ENCODE measurements around the gene LRRC31.
A peak's percentile ranks its signal among the peaks of the same experiment; 100 is the strongest.

Gene LRRC31

GRCh38 chr3:169867584-169868210, 2.0 kb downstream of the LRRC31 start:
- POLR2A ChIA-PET, result no interaction called here
- TF ChIP-seq, protein P1, sequence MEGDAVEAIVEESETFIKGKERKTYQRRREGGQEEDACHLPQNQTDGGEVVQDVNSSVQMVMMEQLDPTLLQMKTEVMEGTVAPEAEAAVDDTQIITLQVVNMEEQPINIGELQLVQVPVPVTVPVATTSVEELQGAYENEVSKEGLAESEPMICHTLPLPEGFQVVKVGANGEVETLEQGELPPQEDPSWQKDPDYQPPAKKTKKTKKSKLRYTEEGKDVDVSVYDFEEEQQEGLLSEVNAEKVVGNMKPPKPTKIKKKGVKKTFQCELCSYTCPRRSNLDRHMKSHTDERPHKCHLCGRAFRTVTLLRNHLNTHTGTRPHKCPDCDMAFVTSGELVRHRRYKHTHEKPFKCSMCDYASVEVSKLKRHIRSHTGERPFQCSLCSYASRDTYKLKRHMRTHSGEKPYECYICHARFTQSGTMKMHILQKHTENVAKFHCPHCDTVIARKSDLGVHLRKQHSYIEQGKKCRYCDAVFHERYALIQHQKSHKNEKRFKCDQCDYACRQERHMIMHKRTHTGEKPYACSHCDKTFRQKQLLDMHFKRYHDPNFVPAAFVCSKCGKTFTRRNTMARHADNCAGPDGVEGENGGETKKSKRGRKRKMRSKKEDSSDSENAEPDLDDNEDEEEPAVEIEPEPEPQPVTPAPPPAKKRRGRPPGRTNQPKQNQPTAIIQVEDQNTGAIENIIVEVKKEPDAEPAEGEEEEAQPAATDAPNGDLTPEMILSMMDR (IDR thresholded peaks at IDR 0.05; ENCODE audit: control extremely low read depth, extremely low read depth, low read depth, missing control alignments), result no peak
- no peak for DNase-seq (ENCODE audit: extremely low spot score)
- CTCF ChIA-PET, result interaction anchor here (1.1 to 1.3 kb wide), 3 partner anchors 10 to 153 kb away, joined by 3 to 6 read pairs (median 3); no protein-coding TSS in a partner anchor

DNA sequence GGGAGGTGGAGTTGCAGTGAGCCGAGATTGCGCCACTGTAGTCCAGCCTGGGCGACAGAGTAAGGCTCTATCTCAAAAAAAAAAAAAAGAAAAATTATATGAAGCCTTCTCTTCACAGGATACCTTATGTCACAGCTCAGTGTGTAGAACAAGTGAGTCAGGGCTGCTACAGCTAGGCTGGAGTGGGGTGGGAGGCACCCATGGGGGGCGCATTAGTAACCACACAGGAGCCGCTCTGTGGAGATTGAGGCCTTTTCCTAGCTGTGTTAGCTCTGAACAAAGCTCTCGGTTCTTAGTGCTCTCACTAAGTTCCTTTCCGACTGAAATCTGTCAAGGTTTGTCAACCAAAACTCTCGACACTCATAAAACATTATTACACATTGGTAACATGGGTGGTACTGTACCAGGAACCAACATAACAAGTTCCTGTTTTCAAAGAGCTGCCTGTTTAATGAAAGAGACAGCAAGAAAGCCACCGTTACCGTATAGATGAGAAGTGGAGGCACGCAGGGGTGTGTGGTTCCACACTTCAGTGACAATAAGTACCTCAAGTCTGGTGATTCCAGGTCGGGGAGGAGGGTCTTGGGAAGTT, 4.5 kb downstream of the LRRC31 start:
- DNase-seq (ENCODE audit: extremely low spot score), result no peak
- TF ChIP-seq, protein P1 (IDR thresholded peaks at IDR 0.05; ENCODE audit: control extremely low read depth, extremely low read depth, low read depth, missing control alignments), result no peak
- ChIA-PET CTCF (interaction anchor here (1.0 to 4.3 kb wide), 8 partner anchors 15 to 393 kb away, joined by 3 to 17 read pairs (median 4); no protein-coding TSS in a partner anchor), POLR2A (no interaction called here)

DNA sequence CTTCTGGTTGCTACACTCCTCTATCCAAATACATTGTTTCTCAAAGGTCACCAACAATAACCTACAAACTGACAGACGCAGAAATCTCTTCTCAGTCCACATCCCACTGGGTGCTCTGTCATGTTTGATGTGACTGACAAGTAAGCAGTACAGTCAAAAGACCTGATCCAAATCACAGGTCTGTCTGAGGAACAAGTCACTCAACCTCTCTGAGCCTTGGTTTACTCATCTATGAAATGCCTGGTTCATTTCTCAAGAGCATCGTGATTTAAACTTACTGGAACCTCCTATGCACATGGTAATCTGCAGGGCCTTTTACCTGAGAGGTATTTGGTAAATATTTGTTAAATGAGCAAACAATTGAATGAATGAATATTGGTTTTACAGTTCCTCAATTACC, 5.5 kb downstream of the LRRC31 start:
- ChIA-PET POLR2A (no interaction called here), CTCF (interaction anchor here (0.8 to 4.3 kb wide), 13 partner anchors 9 to 193 kb away, joined by 3 to 17 read pairs (median 4); partner anchors contain the start of gene SEC62)
- no peak for DNase-seq (ENCODE audit: extremely low spot score)
- TF ChIP-seq, protein P1 (IDR thresholded peaks at IDR 0.05; ENCODE audit: control extremely low read depth, extremely low read depth, low read depth, missing control alignments), result no peak

DNA sequence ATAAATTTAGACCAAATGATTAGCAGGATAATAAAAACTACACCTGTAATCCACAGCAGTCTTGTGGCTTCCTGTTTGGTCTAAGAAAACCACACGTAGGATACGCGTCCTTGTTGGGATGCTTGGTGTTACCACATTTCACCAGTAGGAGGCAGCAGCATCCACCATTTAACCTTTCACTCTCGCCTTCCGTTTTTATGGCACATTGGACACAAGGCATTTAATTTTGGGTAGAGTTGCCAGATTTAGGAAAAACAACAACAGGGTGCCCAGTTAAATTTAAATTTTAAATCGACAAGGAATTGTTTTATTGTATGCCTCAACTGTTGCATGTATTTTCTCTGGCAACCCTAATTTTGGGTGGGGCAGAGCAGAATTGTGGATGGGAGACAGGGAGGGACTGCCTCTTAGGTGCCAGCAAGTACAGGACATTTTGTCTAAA, 6.3 kb downstream of the LRRC31 start:
- peak; percentile 66 for DNase-seq (ENCODE audit: extremely low spot score)
- ChIA-PET POLR2A (no interaction called here), CTCF (interaction anchor here (0.7 to 4.3 kb wide), 24 partner anchors 9 to 947 kb away, joined by 3 to 17 read pairs (median 4); partner anchors contain the start of gene SEC62)
- TF ChIP-seq, protein P1 (IDR thresholded peaks at IDR 0.05; ENCODE audit: control extremely low read depth, extremely low read depth, low read depth, missing control alignments), result peak; percentile 86

DNA sequence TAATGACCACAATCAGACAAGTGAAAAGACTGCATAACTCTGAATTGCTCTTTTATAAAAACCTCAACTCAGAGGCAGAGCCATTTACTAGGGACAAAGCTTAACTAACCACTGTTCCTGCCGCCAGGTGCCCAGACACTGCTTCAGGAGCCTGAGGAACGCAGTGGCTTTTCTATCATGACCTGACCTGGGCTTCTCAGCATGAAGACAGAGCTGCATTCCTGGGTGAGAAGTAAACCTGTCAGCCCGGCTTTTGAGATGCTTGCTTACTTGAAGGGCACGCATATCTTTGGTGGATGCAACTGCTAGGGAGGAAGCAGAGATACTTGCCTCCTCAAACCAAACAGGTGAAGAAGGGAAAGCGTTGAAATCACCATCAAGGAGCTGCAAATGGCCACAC, 7.9 kb downstream of the LRRC31 start:
- DNase-seq (ENCODE audit: extremely low spot score), result no peak
- CTCF ChIA-PET, result interaction anchor here (0.6 to 4.3 kb wide), 15 partner anchors 11 to 951 kb away, joined by 3 to 17 read pairs (median 6); partner anchors contain the start of gene SEC62
- TF ChIP-seq, protein P1 (IDR thresholded peaks at IDR 0.05; ENCODE audit: control extremely low read depth, extremely low read depth, low read depth, missing control alignments), result no peak
- POLR2A ChIA-PET, result no interaction called here

- CTCF ChIA-PET, result interaction anchor here (1.8 kb wide), 1 partner anchor 53 kb away, joined by 4 read pairs; the partner anchor contains the start of gene SAMD7
- DNase-seq (ENCODE audit: extremely low spot score), result no peak
- POLR2A ChIA-PET, result no interaction called here
- TF ChIP-seq, protein P1 (IDR thresholded peaks at IDR 0.05; ENCODE audit: control extremely low read depth, extremely low read depth, low read depth, missing control alignments), result no peak
Measured at GRCh38 chr3:169857811-169858210, 11.9 kb downstream of the LRRC31 start.
